SHP77 (cell line): ENCODE data around the gene HIP1R.

Source experiments
- DNase-seq, 2 experiments: peaks; one replicate each; lab custom pipeline; 2025; lab: John Stamatoyannopoulos, UW

The HIP1R gene

DNA sequence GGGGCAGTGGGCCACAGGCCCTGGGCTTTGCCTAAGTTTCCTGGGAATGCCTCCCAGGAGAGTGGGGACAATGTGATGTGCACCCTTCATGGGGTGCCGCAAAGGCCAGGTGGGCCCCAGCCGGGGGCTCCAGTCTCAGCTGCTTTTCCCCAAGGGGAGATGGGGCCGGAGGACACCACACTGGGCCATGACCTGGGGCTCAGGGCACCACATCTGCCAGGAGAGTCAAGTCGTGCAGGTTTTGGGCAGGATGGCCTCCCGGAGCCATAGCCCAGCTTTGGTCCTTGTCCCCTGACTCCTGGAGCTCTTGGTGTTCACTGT lies 12.2 kb downstream of the HIP1R start:
- no peak for DNase-seq

DNA sequence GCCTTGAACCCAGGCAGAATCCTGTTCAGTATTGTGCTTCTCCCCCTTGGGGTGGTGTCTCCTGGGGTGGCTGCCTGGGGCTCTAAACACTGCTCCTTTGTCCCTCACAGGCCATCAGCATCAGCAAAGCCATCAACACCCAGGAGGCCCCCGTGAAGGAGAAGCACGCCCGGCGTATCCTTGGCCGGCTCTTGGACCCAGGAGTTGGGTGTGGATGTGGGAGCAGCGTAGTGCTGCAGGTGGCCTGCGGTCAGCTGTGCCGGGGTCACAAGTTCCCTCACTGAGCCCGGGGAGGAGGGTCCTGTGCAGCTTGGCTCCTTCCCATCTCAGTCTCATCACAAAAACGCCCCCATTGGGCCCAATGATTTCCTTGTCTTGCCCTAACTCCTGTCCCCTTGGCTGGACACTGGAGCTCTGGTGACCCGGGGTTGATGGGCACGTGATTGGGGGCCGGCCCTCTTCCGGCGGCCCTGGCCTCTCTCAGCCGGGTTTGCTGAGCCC lies 12.7 kb downstream of the HIP1R start:
- no peak for DNase-seq

DNA sequence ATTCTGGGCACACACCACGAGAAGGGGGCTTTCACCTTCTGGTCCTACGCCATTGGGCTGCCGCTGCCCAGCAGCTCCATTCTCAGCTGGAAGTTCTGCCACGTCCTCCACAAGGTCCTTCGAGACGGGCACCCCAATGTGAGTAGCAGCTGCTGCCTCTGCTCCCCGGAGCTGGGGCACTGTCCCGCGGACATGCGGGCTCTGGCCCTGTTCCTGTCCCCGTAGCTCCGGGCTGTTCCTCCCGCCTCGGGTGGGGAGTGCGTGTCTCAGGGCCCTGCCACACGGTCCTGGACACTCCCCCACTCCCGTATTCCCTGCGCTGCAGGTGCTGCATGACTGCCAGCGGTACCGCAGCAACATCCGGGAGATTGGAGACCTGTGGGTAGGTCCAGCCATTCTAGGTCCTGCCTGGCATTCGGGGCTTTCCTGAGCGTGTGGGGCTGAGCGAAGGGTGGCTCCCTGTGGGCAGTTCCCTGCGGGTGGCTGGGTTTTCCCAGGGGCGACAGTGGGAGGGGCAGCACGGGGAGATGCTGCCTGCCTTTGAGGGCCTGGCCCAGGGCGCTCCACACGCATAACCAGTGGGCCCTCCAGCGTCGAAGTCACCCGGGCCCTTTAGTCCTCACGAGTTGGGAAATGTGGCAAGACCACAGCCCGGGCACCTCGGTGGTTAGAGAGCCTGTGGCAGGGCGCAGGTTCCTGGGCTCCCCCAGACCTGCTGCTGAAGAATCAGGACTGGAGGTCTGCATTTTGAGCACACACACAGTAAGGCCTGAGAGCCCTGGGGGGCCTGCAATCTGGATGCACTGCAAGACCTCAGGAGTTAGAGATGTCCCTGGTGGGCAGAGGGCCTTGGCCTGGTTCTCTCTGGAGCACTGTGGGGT lies 13.5 kb downstream of the HIP1R start:
- DNase-seq, result no peak

- no peak for DNase-seq
Measured at GRCh38 chr12:122849352-122850047, 14.2 kb downstream of the HIP1R start.

GRCh38 chr12:122850048-122850445 lies 14.8 kb downstream of the HIP1R start:
- no peak for DNase-seq

DNA sequence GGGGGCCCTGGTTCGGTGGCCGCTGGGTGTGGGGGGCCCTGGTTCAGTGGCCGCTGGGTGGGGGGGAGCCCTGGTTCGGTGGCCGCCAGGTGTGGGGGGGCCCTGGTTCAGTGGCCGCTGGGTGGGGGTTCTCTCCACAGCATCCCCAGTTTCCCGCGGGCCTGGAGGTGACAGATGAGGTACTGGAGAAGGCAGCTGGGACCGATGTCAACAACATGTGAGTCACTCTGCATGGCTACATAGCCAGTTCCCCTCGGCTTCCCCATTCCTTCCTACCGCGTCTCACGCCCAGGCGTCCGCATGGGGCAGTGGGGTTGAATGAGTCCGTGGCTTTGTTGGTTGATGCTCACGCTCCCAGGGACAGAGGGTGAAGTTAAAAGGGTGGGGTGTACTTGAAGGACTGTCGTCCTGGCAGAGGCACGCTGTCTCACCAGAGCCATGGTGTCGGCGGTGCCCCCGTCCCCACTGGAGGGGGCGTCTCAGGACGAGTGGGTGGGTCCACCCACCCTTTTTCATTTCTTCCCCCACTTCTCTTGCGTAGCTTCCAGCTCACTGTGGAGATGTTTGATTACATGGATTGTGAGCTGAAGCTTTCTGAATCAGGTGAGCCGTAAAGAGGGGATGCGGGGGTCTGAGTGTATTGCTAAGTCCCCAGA lies 15.6 kb downstream of the HIP1R start:
- DNase-seq, result no peak

- no peak for DNase-seq
Measured at GRCh38 chr12:122851820-122852219, 16.6 kb downstream of the HIP1R start.

GRCh38 chr12:122852336-122853275 lies 17.3 kb downstream of the HIP1R start:
- peak in 1 of 2 experiments; percentile 48 for DNase-seq

DNA sequence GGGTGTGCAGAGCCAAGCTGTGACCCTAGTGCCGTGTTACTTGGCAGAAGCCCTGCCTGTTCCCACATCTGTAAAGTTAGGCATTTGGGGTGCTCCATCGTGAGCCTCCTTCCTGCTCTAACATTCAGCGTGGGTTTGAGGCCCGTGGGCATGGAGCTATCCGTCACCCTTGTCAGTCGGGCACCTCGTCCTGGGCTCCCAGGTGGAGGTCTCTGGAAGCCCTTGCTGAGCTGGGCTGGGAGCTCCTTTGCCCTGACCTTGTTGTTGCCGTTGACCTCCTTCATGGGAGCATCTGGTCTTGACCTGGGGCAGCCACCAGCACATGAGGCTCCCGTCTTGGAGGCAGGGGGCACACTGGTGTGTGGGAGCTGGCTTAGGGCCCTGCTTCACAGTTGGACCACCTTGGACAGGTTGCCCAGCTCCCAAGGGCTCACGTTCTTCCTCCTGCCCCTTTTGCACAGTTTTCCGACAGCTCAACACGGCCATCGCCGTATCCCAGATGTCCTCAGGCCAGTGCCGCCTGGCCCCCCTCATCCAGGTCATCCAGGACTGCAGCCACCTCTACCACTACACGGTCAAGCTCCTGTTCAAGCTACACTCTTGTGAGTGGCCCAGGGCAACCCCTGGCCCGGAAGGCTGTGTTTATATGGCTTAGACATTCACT lies 18.5 kb downstream of the HIP1R start:
- DNase-seq, result no peak

GRCh38 chr12:122854554-122854953 lies 19.3 kb downstream of the HIP1R start:
- no peak for DNase-seq

- DNase-seq, result no peak
Measured at GRCh38 chr12:122855071-122855829, 20.0 kb downstream of the HIP1R start.

- DNase-seq, result peak; percentile 87 to 93
Measured at GRCh38 chr12:122855928-122856831, 20.9 kb downstream of the HIP1R start.

GRCh38 chr12:122856999-122857671 lies 21.9 kb downstream of the HIP1R start:
- peak in 1 of 2 experiments; percentile 18 for DNase-seq

DNA sequence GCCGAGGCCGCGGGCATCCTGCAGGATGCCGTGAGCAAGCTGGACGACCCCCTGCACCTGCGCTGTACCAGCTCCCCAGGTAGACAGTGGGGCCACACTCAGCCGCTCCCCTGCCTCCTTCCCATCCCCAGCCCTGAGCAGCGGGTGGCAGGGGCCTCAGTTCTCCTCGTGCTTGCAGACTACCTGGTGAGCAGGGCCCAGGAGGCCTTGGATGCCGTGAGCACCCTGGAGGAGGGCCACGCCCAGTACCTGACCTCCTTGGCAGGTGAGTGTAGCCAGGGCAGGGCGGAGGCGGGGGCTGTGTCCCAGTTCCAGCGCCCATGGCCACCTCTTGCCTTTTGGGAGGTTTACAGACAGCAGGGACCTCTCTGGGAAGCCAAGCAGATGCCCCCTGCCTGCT lies 22.9 kb downstream of the HIP1R start:
- no peak for DNase-seq

GRCh38 chr12:122858591-122859302 lies 23.5 kb downstream of the HIP1R start:
- DNase-seq, result no peak

DNA sequence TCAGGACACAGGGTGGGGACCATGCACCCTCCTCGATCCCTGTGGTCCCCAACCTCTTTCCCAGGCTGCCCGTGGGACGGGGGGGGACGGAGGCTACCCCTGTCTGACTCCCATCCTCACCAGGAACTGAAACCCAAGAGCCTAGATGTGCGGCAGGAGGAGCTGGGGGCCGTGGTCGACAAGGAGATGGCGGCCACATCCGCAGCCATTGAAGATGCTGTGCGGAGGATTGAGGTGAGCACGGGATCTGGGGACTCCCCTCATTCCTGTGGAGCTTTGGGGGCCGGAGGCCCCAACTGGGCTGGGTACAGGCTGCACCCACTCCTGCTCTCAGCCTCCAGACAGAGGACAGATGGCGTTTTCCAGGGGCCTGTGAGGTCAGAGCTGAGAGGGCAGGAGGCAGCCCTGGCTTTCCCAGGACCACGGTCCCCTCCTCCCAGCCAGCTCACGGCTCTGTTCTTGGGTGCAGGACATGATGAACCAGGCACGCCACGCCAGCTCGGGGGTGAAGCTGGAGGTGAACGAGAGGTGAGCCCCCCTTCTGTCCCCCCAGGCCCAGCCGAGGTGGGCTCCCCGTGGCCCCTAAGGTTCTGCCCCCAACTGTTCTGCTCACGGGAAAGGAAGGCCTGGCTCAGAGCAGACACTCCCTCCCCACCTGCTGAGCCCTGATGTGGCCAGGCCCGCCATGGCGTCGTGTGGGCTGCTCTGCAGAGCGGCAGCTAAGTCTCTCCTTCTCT lies 24.2 kb downstream of the HIP1R start:
- DNase-seq, result no peak
